GM12878 (cell line): Measurements from ENCODE around the gene ITGAV.

ENCODE experiments used
- EGR1 ChIP-seq, 2 experiments: IDR thresholded peaks; 1 replicate in 1 of 2; 2 replicates in 1 of 2; pipeline ENCODE4 v1.6.1; 2011 to 2012; ENCODE audit warnings: low read depth in 2 of 2, low read length in 2 of 2, borderline replicate concordance in 1 of 2, mild to moderate bottlenecking in 1 of 2, moderate library complexity in 1 of 2
- FOXM1 ChIP-seq: IDR thresholded peaks from 2 replicates; pipeline ENCODE4 v1.6.1; 2012; ENCODE audit warnings: low read depth, mild to moderate bottlenecking, inconsistent platforms, low read length, moderate library complexity
- KAT2A ChIP-seq: conservative IDR thresholded peaks from 2 replicates; pipeline ENCODE4 v1.6.1; 2011; ENCODE audit warnings: low read depth, low read length; ENCODE audit not compliant: control insufficient read depth
- MAX ChIP-seq: IDR thresholded peaks from 2 replicates; pipeline ENCODE4 v1.6.1; 2012; ENCODE audit warnings: low read depth, low read length, improper control_type of control experiment
- NBN ChIP-seq: fragments of 450-650 bp; IDR thresholded peaks from 2 replicates; pipeline ENCODE4 v1.6.1; 2016
- NFIC ChIP-seq: IDR thresholded peaks from 2 replicates; pipeline ENCODE4 v1.6.1; 2012; ENCODE audit warnings: low read depth, mild to moderate bottlenecking, inconsistent platforms, low read length, moderate library complexity
- POLR2A ChIP-seq: IDR thresholded peaks from 2 replicates; pipeline ENCODE4 v1.6.1; 2011; ENCODE audit warnings: low read depth, mild to moderate bottlenecking, low read length
- POLR2AphosphoS5 ChIP-seq: IDR thresholded peaks from 2 replicates; pipeline ENCODE4 v1.6.1; 2011; ENCODE audit warnings: mild to moderate bottlenecking, low read length, inconsistent platforms
- RFX5 ChIP-seq: IDR thresholded peaks from 2 replicates; pipeline ENCODE4 v1.6.1; 2011; ENCODE audit warnings: low read depth, low read length, improper control_type of control experiment
- USF2 ChIP-seq: IDR thresholded peaks from 2 replicates; pipeline ENCODE4 v1.6.1; 2011; ENCODE audit warnings: low read depth, low read length, improper control_type of control experiment, borderline replicate concordance
- YY1 ChIP-seq: IDR thresholded peaks from 2 replicates; pipeline ENCODE4 v1.6.1; 2011; ENCODE audit warnings: low read depth, mild to moderate bottlenecking, low read length
- TF ChIP-seq, protein P1 (sequence below), 3 experiments: IDR thresholded peaks in 2 of 3; conservative IDR thresholded peaks in 1 of 3; 2 replicates each; pipeline ENCODE4 v1.5.1; 2011; ENCODE audit warnings: low read depth in 3 of 3, low read length in 3 of 3, mild to moderate bottlenecking in 3 of 3, control low read depth in 2 of 3, moderate library complexity in 2 of 3, inconsistent platforms in 1 of 3, mixed read lengths in 1 of 3; ENCODE audit not compliant: control insufficient read depth in 2 of 3, insufficient read depth in 1 of 3; ENCODE audit errors: extremely low read depth in 1 of 3
- TF ChIP-seq, protein P2 (sequence below): fragments of 450-650 bp; formaldehyde crosslinking; IDR thresholded peaks from 2 replicates; pipeline ENCODE4 v1.4.0; 2020; ENCODE audit warnings: mild to moderate bottlenecking, moderate library complexity

- TF ChIP-seq POLR2AphosphoS5 (no peak), NFIC (no peak), YY1 (no peak), KAT2A (no peak), POLR2A (no peak), NBN (no peak), MAX (no peak), FOXM1 (no peak), USF2 (no peak), RFX5 (no peak), EGR1 (IDR thresholded peaks at IDR 0.05; ENCODE audit: borderline replicate concordance in 1 of 2, low read depth in 2 of 2, low read length in 2 of 2) (no peak)
- TF ChIP-seq, protein P1, sequence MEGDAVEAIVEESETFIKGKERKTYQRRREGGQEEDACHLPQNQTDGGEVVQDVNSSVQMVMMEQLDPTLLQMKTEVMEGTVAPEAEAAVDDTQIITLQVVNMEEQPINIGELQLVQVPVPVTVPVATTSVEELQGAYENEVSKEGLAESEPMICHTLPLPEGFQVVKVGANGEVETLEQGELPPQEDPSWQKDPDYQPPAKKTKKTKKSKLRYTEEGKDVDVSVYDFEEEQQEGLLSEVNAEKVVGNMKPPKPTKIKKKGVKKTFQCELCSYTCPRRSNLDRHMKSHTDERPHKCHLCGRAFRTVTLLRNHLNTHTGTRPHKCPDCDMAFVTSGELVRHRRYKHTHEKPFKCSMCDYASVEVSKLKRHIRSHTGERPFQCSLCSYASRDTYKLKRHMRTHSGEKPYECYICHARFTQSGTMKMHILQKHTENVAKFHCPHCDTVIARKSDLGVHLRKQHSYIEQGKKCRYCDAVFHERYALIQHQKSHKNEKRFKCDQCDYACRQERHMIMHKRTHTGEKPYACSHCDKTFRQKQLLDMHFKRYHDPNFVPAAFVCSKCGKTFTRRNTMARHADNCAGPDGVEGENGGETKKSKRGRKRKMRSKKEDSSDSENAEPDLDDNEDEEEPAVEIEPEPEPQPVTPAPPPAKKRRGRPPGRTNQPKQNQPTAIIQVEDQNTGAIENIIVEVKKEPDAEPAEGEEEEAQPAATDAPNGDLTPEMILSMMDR (IDR thresholded peaks at IDR 0.05 in 2 of 3, conservative IDR thresholded peaks at IDR 0.05 in 1 of 3; ENCODE audit: control insufficient read depth in 2 of 3, extremely low read depth in 1 of 3, insufficient read depth in 1 of 3, low read depth in 3 of 3, low read length in 3 of 3), result no peak
- TF ChIP-seq, protein P2, sequence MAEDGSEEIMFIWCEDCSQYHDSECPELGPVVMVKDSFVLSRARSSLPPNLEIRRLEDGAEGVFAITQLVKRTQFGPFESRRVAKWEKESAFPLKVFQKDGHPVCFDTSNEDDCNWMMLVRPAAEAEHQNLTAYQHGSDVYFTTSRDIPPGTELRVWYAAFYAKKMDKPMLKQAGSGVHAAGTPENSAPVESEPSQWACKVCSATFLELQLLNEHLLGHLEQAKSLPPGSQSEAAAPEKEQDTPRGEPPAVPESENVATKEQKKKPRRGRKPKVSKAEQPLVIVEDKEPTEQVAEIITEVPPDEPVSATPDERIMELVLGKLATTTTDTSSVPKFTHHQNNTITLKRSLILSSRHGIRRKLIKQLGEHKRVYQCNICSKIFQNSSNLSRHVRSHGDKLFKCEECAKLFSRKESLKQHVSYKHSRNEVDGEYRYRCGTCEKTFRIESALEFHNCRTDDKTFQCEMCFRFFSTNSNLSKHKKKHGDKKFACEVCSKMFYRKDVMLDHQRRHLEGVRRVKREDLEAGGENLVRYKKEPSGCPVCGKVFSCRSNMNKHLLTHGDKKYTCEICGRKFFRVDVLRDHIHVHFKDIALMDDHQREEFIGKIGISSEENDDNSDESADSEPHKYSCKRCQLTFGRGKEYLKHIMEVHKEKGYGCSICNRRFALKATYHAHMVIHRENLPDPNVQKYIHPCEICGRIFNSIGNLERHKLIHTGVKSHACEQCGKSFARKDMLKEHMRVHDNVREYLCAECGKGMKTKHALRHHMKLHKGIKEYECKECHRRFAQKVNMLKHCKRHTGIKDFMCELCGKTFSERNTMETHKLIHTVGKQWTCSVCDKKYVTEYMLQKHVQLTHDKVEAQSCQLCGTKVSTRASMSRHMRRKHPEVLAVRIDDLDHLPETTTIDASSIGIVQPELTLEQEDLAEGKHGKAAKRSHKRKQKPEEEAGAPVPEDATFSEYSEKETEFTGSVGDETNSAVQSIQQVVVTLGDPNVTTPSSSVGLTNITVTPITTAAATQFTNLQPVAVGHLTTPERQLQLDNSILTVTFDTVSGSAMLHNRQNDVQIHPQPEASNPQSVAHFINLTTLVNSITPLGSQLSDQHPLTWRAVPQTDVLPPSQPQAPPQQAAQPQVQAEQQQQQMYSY (CRISPR knock-in tag), result no peak
Observed at GRCh38 chr2:186659383-186659782, 69.5 kb downstream of the ITGAV start.
